Neural crest cell (in vitro differentiated cells): Measurements from ENCODE around the gene IGSF23. TPM values are rescaled to one million over a fixed set of nuclear protein-coding genes. Genes with fewer than 3 reads are reported as not detected.

Experiments used
- DNase-seq: peaks from one replicate; pipeline ENCODE4 v3.0.0; 2021; ENCODE audit warnings: low read depth, mixed read lengths, low spot score
- H3K27ac Mint-ChIP-seq: one replicate; pipeline ENCODE4 v1.8.0; 2021; ENCODE audit warnings: mild to moderate bottlenecking, mixed read lengths; ENCODE audit not compliant: unreplicated experiment
- H3K27me3 Mint-ChIP-seq: 2 replicates; pipeline ENCODE4 v1.8.0; 2021; ENCODE audit warnings: low read depth, mild to moderate bottlenecking, mixed read lengths
- H3K36me3 Mint-ChIP-seq: 2 replicates; pipeline ENCODE4 v1.8.0; 2021; ENCODE audit warnings: low read depth, mild to moderate bottlenecking, mixed read lengths
- H3K4me1 Mint-ChIP-seq: 2 replicates; pipeline ENCODE4 v1.8.0; 2021; ENCODE audit warnings: mixed read lengths
- H3K4me3 Mint-ChIP-seq: one replicate; pipeline ENCODE4 v1.8.0; 2021; ENCODE audit warnings: mild to moderate bottlenecking, mixed read lengths
- H3K9me3 Mint-ChIP-seq: 2 replicates; pipeline ENCODE4 v1.8.0; 2021; ENCODE audit warnings: mixed read lengths
- CTCF ChIP-seq: fragments of 200-600 bp; sonication (generic); conservative IDR thresholded peaks from 2 replicates; pipeline ENCODE4 v1.5.0; 2021; ENCODE audit warnings: antibody characterized with exemption, mild to moderate bottlenecking
- microRNA-seq: library from miRNA; unstranded; fragments of <30 nt; microRNA quantifications from one replicate; pipeline ENCODE4, GENCODE V29; 2020
- total RNA-seq: library from RNA; stranded (reverse); gene quantifications from 2 replicates; pipeline ENCODE4 v1.2.1, GENCODE V29; 2021

The IGSF23 gene
- total RNA-seq, 1 donor from 2014 or later, result not detected

- peak overlapping the region; percentile 78 for H3K27ac Mint-ChIP-seq
- H3K4me1 Mint-ChIP-seq, result peaks cover 5% of the 10 kb centered on the region
- no peaks in the 10 kb centered on the region for H3K27me3 Mint-ChIP-seq
- DNase-seq, result no peak
- no peaks in the 10 kb centered on the region for H3K36me3 Mint-ChIP-seq
- H3K9me3 Mint-ChIP-seq, result no peaks in the 10 kb centered on the region
- no peak overlapping the region for H3K4me3 Mint-ChIP-seq
- no peak for TF ChIP-seq CTCF
Observed at GRCh38 chr19:44684892-44685863, 71.8 kb downstream of the IGSF23 start.

GRCh38 chr19:44685877-44686276, 72.5 kb downstream of the IGSF23 start:
- TF ChIP-seq CTCF, result no peak
- H3K4me3 Mint-ChIP-seq, result no peak overlapping the region
- no peak for DNase-seq

More at GRCh38 chr19:44685877-44686276, 72.5 kb downstream of the IGSF23 start:
- Mint-ChIP-seq H3K27me3 (no peaks in the 10 kb centered on the region), H3K9me3 (no peaks in the 10 kb centered on the region), H3K36me3 (no peaks in the 10 kb centered on the region), H3K27ac (no peak overlapping the region), H3K4me1 (peaks cover 5% of the 10 kb centered on the region)

Small RNA genes within 50 kb of the gene (microRNA-seq; reads per million reads assigned to microRNA genes)
- not detected for gene MIR4531

Other genes with a start within 250 kb of the IGSF23 start
- 9.2 and 10.8 TPM in 2 replicates for gene ZNF285, start 212.0 kb upstream of the IGSF23 start, total RNA-seq
- 6.7 and 7.4 TPM in 2 replicates for gene ZNF229, start 165.1 kb upstream of the IGSF23 start, total RNA-seq
- 14.6 and 16.2 TPM in 2 replicates for gene ZNF180, start 113.0 kb upstream of the IGSF23 start, total RNA-seq
- not detected in 2 replicates for gene CEACAM20, start 83.9 kb upstream of the IGSF23 start, total RNA-seq
- 20.4 and 22.5 TPM in 2 replicates for gene PVR, start 30.3 kb downstream of the IGSF23 start, total RNA-seq
- gene CEACAM19, start 57.9 kb downstream of the IGSF23 start, total RNA-seq, result 5.0 and 6.1 TPM in 2 replicates
- gene CEACAM16, start 85.6 kb downstream of the IGSF23 start, total RNA-seq, result not detected in 2 replicates
- 2.2 TPM in 2 replicates for gene BCL3, start 135.1 kb downstream of the IGSF23 start, total RNA-seq
- not detected in 2 replicates for gene CBLC, start 164.3 kb downstream of the IGSF23 start, total RNA-seq
- 5.3 and 5.5 TPM in 2 replicates for gene BCAM, start 195.5 kb downstream of the IGSF23 start, total RNA-seq
- 76.2 and 78.5 TPM in 2 replicates for gene NECTIN2, start 232.7 kb downstream of the IGSF23 start, total RNA-seq